Measurements from ENCODE around the gene FCHO1.

GRCh38 chr19:17739121-17739875 lies 12.0 kb upstream of the FCHO1 start:
- TF ChIP-seq NR2F2 (IDR thresholded peaks at IDR 0.05) (no peak), CTCF (IDR thresholded peaks at IDR 0.05; ENCODE audit: low read depth, low read length, missing input control) (no peak), MAX (IDR thresholded peaks at IDR 0.05) (no peak), RAD21 (IDR thresholded peaks at IDR 0.05) (no peak), ATF3 (IDR thresholded peaks at IDR 0.05) (no peak), GABPA (IDR thresholded peaks at IDR 0.05 in 1 of 2, conservative IDR thresholded peaks at IDR 0.05 in 1 of 2) (no peak), EGR1 (IDR thresholded peaks at IDR 0.05; ENCODE audit: low read depth in 2 of 2) (no peak), REST (IDR thresholded peaks at IDR 0.05) (no peak), JUND (IDR thresholded peaks at IDR 0.05) (no peak), ZBTB33 (IDR thresholded peaks at IDR 0.05) (no peak), TAF1 (conservative IDR thresholded peaks at IDR 0.05) (no peak), YY1 (IDR thresholded peaks at IDR 0.05) (no peak)
